Measurements from ENCODE around the gene OPN4.

DNA sequence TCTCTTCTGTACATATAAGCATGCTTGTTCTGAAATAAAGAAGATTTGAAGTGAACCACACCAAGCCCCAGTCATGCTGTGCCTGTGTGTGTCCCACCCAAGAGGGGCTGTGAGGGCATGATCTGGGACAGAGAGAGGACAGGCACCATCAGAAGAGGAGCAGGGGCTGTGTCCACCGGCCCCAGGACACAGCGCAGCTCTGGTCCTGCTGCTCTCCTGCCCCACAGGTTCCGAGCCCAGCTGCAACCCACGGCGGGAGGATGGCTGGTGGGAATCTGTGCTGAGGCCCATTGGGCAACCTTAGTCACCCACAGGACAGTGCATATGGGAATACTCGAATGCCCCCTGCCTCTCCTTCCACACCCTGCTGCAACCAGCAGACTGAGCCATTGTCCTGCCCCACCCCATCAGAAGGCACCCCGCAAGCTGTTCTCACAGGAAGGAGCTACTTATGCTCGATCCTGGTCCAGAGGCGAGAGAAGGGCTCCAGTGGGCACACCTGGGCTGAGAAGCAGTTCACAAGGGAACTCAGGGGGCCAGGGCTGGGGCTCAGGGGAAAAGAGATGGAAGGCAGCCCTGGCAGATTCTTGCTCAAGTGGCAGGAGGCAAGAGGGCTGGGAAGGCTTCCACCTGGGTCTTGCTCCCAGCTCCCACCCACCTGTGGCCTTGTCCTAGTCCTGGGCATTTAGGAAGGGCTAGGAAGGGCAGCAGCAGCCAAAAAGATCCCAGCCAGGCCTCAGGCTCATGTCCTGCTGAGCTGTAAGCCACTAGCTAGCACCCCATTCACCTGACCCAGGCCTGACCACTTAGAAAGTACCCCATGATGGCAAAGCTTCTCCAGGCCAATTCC lies 45.9 kb downstream of the OPN4 start:
- no peak for TF ChIP-seq EZH2 (IDR thresholded peaks at IDR 0.05; ENCODE audit: low read length, unreplicated experiment)
- TF ChIP-seq CTCF (conservative IDR thresholded peaks at IDR 0.05; ENCODE audit: low read depth, low read length): no peak

All from PC-3 (cell line).